ENCODE results near the gene DHFR.
"Not testable (repeated sequence)": the region's sequence is repeated elsewhere in the genome, so short reads cannot be mapped to it uniquely, and the experiment has no call there.

DHFR gene

DNA sequence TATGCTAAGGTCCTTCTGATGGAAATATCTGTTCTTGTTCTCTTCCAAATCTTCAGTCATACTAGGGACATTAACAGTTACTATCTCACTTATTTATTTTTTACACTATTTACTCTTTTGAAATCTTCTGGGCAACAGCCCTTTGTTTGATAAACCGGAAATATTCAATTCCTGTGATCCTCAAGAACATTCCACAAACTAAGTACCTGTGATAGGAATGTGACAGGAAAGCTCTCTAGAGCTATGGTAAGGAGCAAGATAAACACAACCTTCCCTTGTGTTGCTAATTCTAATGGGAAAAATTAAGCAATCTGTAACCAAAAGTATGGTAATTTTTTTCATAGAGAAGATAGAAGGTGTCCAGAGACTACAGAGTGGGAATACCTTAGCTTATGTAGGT is 62.7 kb downstream of the DHFR start:
- DNase-seq = no peak

DNA sequence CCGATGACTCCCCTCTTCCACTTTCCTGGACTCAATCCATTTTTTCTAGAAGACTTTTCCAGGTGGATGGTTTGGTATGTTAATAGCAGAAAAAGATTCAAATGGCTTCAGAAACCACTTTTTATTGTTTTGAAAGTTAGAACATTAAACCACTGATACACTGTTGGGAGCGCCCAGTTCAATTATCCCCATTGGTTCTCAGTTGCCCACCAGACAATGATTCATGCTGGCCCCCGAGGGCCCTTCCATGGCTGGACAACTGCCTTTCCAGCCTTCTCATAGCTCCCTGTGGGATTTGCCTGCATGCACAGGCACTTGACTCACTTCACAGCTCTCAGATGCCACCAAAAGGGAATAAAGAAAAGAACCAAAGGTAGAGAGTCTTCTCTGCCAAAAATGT is 63.4 kb downstream of the DHFR start:
- no peak for DNase-seq

GRCh38 chr5:80590766-80591165 is 64.0 kb downstream of the DHFR start:
- no peak for DNase-seq

DNA sequence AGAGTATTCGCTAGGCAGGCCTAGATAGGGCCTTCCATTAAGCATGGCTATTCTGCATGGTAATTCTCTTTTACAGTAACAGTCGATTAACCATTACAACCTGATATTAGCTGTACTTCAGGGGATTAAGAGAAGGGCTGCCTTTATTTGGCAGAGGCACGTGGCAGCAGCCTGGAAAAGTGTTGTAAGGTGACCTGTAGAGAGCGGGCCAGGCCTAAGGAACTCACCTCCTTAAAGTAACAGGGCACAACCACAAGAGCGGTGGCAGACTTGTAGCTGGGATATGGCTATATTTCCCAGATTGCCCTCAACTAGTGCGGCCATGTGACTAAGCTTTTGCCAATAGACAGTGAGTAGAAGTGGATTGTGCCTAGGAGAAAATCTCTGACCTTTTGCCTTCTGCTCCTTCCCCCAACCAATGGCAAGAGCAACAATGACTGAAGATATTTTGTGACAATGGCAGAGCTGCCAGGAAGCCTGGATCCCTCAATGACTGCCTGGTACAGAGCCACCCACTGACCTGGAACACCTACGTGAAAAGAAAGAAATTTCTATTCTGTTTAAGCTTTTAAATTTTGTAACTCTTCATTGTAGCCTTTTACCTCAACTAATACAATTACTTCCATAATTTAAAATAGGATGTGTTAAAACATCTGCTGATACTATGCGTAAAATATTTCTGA is 65.8 kb downstream of the DHFR start:
- no peak for DNase-seq

DNA sequence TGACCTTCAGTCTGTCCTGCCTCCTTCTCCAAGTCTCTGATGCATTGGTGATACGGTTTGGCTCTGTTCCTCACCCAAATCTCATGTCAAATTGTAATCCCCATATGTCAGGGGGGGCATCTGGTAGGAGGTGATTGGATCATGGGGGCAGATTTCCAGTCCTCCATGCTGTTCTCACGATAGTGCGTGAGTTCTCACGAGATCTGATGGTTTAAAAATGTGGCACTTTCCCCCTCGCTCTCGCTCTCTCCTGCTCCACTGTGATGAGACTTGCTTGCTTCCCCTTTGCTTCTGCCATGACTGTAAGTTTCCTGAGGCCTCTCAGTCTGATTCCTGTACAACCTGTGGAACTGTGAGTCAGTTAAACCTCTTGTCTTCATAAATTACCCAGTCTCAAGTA is 70.0 kb downstream of the DHFR start:
- DNase-seq = no peak

- DNase-seq = not testable (repeated sequence)
These were observed 74.5 kb downstream of the DHFR start for GRCh38 chr5:80580291-80580690.

DNA sequence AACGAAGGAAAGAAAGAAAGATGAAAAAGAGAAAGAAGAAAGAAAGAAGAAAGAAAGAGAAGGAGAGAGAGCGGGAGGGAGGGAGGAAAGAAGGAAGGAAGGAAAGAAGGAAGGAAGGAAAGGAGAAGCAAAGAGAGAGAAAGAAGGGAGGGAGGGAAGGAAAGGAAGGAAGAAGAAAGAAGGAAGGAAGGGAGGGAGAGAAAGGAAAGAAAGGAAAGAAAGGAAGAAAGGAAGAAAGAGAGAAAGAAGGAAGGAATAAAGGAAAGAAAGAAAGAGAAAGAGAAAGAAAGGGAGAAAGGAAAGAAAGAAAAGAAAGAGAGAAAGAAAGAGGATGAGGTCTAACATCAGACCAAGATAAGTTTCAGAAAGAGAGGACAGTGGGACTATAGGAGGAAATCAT is 75.7 kb downstream of the DHFR start:
- no peak for DNase-seq

DNA sequence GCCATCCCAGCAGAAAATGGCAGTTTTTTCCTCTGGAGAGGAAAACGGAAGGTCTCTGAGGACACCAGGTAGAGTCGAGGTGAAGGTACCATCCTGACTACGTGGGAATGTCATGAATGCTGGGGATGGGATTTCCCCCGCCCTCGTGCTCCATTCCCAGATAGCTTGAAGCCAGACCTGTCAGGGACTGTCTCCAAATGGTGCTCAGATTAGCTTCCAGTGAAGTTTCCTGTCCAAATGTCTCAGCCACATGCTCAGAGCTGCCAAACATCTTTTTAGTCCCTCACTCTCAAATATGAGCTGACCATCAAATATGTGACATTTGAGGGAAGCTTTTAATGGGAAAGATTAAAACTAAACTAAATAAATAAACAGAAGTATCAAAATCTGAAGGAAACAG is 77.1 kb downstream of the DHFR start:
- no peak for DNase-seq

DNA sequence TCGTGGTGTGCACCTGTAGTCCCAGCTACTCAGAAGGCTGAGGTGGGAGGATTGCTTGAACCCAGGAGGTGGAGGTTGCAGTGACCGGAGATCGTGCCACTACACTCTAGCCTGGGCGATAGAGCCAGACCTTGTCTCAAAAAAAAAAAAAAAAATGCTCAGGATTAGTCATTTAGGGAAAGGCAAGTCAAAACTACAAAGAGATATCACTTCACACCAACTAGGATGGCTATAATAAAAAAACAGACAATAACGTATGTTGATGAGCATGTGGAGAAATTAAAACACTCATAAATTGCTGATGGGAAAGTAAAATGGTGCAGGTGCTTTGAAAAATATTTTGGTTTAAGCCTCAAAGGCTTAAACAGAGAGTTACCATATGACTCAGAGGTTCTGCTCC is 78.4 kb downstream of the DHFR start:
- DNase-seq = no peak

Measured in stimulated activated CD4-positive, alpha-beta T cell treated with anti-CD3 and anti-CD28 coated beads, Interleukin-4, amount 100 ng/mL, for 1 hour (primary cell).